T1000 (cell line): ENCODE measurements around the gene APOC3.
A peak's percentile ranks its signal among the peaks of the same experiment; 100 is the strongest.
"Not testable (repeated sequence)": the region's sequence is repeated elsewhere in the genome, so short reads cannot be mapped to it uniquely, and the experiment has no call there.

Experiments used
- DNase-seq: peaks from one replicate; lab custom pipeline; 2025; ENCODE audit warnings: mixed read lengths; lab: John Stamatoyannopoulos, UW

Gene APOC3

GRCh38 chr11:116831790-116832349 lies 2.2 kb downstream of the APOC3 start:
- no peak for DNase-seq

GRCh38 chr11:116832350-116833290 lies 2.9 kb downstream of the APOC3 start:
- DNase-seq, result no peak

GRCh38 chr11:116833491-116833815 lies 3.7 kb downstream of the APOC3 start:
- DNase-seq, result no peak

DNA sequence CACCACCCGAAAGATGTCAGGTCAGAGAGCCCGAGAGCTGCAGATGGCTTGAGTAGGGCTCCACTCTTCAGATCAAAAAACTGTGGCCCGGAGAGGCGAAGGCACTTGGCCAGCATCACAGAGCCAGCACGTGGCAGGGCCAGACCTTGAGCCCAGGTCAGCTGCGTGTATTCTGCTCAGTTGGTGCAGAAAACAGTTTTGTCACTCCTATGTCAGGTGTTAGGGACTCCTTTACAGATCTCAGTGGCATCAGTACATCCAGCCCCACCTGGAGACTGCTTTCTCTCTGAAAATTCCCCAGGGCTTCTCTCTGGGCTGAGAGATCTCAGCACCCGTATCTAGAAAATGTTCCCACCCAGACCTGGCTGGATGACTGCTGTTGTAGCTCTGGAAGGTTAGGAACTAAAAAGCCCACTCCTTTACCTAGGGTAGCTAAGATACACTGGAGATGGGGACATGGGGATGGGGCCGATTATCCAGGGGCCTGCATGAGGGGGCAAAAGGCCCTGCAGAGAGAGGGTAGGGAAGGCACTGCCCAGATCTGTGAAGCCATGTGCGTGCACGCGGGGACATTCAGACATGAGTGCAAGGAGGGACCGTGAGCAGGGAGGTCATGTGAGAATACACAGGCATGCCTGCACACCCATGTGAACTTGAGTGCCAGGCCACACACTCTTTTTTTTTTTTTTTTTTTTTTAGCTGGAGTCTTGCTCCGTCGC lies 4.3 kb downstream of the APOC3 start:
- DNase-seq, result no peak

- not testable (repeated sequence) for DNase-seq
Observed at GRCh38 chr11:116834535-116835041, 4.9 kb downstream of the APOC3 start.

- no peak for DNase-seq
Observed at GRCh38 chr11:116835042-116835772, 5.5 kb downstream of the APOC3 start.

GRCh38 chr11:116835791-116836631 lies 6.3 kb downstream of the APOC3 start:
- DNase-seq, result peak; percentile 39

GRCh38 chr11:116836632-116836991 lies 6.9 kb downstream of the APOC3 start:
- no peak for DNase-seq

- DNase-seq, result no peak
Observed at GRCh38 chr11:116837231-116838091, 7.8 kb downstream of the APOC3 start, which contains the start of gene APOA1. Gene APOA1 (minus strand): TSS chr11:116837622. CDS start chr11:116837387, 235 bp downstream.

- no peak for DNase-seq
Observed at GRCh38 chr11:116838321-116839084, 8.8 kb downstream of the APOC3 start.

GRCh38 chr11:116840224-116840745 lies 10.6 kb downstream of the APOC3 start:
- no peak for DNase-seq

GRCh38 chr11:116840746-116841296 lies 11.1 kb downstream of the APOC3 start:
- DNase-seq, result no peak

DNA sequence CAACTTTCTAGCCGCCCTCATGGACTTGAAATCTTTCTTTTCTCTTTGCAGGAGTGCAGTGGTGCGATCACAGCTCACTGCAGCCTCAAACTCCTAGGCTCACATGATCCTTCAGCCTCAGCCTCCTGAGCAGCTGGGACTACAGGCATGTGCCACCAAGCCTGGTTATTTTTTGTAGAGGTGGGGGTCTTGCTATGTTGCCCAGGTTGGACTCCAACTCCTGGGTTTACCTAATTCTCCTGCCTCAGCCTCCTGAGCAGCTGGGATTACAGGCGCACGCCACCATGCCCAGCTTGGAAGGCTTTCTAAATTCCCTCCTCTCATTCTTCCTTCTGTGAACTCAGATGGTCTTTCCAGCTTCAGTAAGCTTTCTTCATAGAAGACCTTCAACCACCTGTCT lies 12.4 kb downstream of the APOC3 start:
- DNase-seq, result no peak

GRCh38 chr11:116842909-116843308 lies 13.2 kb downstream of the APOC3 start:
- no peak for DNase-seq

DNA sequence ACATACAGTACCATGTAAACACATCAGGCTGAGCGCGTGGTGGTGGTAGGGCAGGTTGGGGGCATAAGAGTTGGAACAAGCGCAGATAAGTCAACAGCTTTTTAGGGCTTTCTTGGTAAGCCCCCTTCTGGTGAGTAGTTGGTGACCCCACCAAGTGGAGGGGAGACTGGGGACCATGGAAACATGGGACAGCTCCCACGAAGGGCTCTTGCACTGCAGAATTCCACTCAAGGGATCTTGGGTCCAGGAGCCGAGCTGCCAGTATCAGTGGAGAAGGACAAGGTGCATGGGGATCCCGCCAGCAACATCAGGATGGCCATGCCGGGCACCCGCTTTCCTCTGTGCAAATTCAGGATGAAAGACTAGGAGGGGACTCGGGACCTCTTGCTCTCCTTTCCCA lies 14.0 kb downstream of the APOC3 start:
- no peak for DNase-seq

DNA sequence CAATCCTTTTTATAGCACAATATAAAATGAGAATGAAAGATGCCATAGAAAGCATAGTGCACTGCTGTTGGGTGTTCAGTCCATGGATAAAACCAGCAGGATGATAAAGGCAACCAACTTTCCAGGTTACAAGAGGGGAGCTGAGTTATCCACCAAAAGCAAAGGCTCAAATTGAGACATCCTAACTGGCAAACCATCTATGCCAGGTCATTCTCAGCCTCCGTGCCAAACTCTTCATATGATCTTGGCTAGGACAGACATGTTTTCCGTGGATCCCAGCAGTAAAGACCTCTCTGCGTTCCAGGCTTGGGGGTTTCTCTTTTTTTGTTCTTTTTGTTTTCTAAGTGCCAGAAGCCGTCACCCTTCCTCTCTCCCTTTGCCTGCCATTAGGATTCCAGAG lies 15.0 kb downstream of the APOC3 start:
- DNase-seq, result no peak

DNA sequence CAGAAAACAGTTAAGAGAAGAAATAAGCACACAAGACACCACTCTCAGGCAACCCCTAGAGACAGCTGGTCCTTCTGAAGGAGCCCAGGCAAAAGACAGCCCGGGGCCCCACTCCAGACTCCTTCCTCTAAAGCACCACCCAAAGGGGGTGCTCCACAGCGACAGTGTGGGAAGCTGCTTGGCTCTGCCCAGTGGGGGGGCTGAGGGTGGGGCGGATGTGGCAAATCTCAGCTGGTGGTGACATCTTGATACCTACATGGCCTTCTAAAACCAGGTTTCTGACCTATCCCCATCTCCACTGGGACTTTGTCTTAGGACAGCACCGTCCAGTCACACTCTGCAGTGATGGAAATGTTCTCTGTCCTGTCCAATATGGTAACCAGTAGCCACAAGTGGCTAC lies 17.9 kb downstream of the APOC3 start:
- DNase-seq, result no peak

DNA sequence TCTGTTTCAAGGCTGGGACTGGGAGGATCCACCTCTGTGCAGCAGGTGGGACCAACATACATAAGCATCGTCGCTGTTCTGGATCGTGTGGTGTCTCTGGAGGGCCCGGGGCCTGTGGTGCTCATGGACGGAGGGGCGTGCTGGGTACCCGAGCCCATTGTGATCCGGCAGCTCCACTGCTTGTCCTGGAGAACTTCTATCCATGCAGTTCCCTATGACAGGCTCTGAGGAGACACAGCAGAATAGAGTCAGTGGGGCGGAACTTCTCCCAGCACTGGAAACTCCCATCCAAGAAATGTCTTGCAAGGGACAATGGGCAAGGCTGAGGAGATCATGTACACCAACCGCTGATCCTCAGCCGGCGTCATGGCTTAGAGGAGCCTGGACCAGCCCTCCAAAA lies 19.4 kb downstream of the APOC3 start:
- DNase-seq, result no peak

- no peak for DNase-seq
Observed at GRCh38 chr11:116849486-116849885, 19.8 kb downstream of the APOC3 start.
